HFFc6 (cell line): ENCODE results near the gene RBM47. TPM values are rescaled to one million over a fixed set of nuclear protein-coding genes. Genes with fewer than 3 reads are reported as not detected.

ENCODE experiments used
- DNase-seq: peaks from one replicate; pipeline ENCODE4 v3.0.0-alpha.2; 2018
- H3K27ac Mint-ChIP-seq: 2 replicates; pipeline ENCODE4 v1.8.0; 2020; ENCODE audit warnings: mild to moderate bottlenecking, mixed read lengths
- H3K27me3 Mint-ChIP-seq: 2 replicates; pipeline ENCODE4 v1.8.0; 2021; ENCODE audit warnings: mild to moderate bottlenecking, moderate library complexity, mixed read lengths; ENCODE audit not compliant: insufficient read depth
- H3K36me3 Mint-ChIP-seq: 2 replicates; pipeline ENCODE4 v1.8.0; 2021; ENCODE audit warnings: low read depth, mixed read lengths
- H3K4me1 Mint-ChIP-seq: 2 replicates; pipeline ENCODE4 v1.8.0; 2020; ENCODE audit warnings: low read depth, mixed read lengths
- H3K4me3 Mint-ChIP-seq: 2 replicates; pipeline ENCODE4 v1.8.0; 2020; ENCODE audit warnings: mild to moderate bottlenecking, moderate library complexity, mixed read lengths
- H3K9me3 Mint-ChIP-seq: 2 replicates; pipeline ENCODE4 v1.8.0; 2020; ENCODE audit warnings: mild to moderate bottlenecking, mixed read lengths
- total RNA-seq, 6 experiments: library from RNA; stranded (reverse); fragmentation: NEBNext Ultra II Directional; extraction: Animal tissue kit (Norgen Biotek cat#: 25700); gene quantifications; 2 replicates in 1 of 6; 3 replicates in 5 of 6; pipeline ENCODE4 v1.2.3, GENCODE V29; 2021
- TF ChIP-seq, protein P1 (sequence below): fragments of 200-600 bp; sonication (generic); IDR thresholded peaks from 2 replicates; pipeline ENCODE4 v1.5.0; 2021; ENCODE audit warnings: antibody characterized with exemption, mild to moderate bottlenecking

Gene RBM47
- total RNA-seq, 6 experiments from 2014 or later: 0.95 to 1.5 (median 1.4) TPM

DNA sequence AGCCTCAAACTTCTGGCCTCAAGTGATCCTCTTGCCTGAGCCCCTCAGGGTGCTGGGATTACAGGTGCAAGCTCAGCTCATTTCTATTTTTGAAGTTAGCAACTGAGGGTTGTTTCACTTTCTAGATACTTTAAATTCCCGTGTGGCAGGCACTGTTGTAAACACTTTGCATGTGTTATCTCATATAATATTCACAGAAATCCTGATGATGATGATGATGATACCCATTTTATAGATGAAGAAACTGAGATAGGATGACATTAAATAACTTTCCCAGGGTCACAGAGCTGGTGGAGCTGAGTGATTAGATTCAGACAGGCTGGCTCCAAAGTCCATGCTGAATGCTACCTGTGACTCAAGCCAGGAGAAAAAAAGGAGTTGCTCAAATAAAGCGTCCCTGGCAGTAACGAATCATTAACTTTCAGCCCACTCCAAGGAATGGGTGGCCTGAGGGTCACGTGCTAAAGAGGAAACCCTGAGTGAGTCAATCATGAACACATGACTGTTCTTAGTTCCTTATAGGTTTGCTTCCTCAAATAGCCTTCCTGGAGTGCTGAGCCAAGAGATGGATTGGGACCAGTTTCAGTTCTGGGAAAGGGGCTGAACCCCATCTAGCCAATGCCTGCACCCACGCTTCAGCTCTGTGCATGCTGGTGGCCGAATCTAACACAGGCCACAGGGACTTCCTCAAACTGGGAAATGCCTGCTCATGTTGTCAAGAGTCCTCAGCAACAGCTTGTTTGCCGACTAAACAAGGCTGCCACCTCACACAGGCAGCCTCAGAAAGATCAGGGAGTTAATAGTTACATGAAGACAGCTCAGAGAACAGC, 52.8 kb downstream of the RBM47 start:
- Mint-ChIP-seq H3K27ac (peak overlapping the region; percentile 98), H3K36me3 (no peaks in the 10 kb centered on the region), H3K4me1 (peaks cover 56% of the 10 kb centered on the region), H3K9me3 (no peaks in the 10 kb centered on the region), H3K27me3 (peaks cover 3% of the 10 kb centered on the region), H3K4me3 (peak overlapping the region; percentile 79)
- DNase-seq: peak; percentile 90
- TF ChIP-seq, protein P1, sequence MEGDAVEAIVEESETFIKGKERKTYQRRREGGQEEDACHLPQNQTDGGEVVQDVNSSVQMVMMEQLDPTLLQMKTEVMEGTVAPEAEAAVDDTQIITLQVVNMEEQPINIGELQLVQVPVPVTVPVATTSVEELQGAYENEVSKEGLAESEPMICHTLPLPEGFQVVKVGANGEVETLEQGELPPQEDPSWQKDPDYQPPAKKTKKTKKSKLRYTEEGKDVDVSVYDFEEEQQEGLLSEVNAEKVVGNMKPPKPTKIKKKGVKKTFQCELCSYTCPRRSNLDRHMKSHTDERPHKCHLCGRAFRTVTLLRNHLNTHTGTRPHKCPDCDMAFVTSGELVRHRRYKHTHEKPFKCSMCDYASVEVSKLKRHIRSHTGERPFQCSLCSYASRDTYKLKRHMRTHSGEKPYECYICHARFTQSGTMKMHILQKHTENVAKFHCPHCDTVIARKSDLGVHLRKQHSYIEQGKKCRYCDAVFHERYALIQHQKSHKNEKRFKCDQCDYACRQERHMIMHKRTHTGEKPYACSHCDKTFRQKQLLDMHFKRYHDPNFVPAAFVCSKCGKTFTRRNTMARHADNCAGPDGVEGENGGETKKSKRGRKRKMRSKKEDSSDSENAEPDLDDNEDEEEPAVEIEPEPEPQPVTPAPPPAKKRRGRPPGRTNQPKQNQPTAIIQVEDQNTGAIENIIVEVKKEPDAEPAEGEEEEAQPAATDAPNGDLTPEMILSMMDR: no peak

DNA sequence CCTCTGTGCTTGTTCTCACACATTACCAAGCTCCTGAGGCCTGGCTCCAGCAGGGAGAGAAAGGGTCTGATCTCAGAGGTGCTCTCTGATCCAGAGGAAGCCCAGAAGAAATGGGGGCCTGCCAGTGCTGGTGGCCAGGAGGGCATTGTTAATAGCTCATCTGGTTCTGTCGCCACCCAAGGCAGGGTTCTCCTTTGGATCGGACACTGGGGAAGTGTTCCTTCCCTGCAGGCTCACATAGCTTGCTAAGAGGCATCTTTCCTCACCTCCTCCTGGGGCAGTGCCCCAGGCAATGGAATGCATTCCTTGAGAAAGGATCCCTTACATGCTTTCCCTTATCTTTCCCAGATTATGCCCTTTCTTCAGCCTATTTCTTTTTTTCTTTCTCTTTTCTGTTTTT, 53.8 kb downstream of the RBM47 start:
- Mint-ChIP-seq H3K9me3 (no peaks in the 10 kb centered on the region), H3K27me3 (peaks cover 3% of the 10 kb centered on the region), H3K27ac (peak overlapping the region; percentile 98), H3K4me3 (no peak overlapping the region), H3K36me3 (no peaks in the 10 kb centered on the region), H3K4me1 (peaks cover 52% of the 10 kb centered on the region)
- TF ChIP-seq, protein P1: no peak
- DNase-seq: peak; percentile 20

DNA sequence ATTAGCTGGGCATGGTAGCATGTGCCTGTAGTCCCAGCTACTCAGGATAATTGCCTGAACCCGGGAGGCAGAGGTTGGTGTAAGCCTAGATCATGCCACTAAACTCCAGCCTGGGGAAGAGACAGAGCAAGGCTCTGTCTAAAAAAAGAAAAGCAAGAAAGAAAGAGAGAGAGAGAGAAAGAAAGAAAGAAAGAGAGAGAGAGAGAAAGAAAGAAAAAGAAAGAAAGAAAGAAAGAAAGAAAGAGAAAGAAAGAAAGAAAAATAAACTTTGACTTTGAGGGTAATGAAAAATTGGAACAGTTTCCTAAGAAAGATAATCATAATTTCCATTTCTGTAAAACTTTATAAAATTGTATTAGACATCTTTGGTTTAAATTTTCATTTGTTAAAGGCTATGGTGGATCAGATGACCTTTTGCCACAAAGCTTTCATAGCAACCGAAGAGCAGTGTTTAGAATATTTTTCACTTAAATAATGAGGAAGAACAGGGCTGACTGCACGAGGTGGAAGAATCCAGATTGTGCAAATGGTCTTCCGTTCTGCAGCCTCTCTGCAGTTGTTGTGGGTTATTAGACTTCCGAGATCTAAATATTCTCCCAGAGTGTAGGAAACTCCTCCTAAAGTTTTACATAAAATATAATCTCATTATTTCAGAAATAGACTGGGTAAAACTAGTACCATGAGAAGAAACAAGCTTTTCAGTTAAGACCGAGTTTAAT, 55.9 kb downstream of the RBM47 start:
- Mint-ChIP-seq H3K27ac (no peak overlapping the region), H3K4me3 (no peak overlapping the region), H3K4me1 (peaks cover 48% of the 10 kb centered on the region), H3K9me3 (no peaks in the 10 kb centered on the region), H3K36me3 (no peaks in the 10 kb centered on the region), H3K27me3 (no peaks in the 10 kb centered on the region; the same call in 1 of the 2 replicates)
- no peak for DNase-seq
- TF ChIP-seq, protein P1: no peak

DNA sequence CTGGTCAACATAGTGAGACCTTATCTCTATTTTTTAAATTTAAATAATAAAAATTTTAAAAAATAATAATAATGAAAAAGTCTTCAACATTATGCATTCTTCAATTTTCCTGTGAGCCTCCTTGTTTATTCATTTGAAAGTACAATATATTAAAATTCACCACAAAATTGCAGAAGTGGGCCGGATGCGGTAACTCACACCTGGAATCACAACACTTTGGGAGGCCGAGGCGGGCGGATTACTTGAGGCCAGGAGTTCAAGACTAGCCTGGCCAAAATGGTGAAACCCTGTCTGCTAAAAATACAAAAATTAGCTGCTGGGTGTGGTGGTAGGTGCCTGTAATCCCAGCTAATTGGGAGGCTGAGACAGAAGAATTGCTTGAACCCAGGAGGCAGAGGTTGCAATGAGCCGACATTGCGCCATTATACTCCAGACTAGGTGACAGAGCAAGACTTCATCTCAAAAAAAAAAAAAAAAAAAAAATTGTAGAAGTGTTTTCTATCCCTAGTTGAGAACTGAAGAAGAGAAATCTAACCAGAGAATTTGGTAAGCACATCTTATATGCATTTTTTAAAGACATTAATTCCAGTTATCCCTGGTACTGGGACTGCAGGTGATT, 56.9 kb downstream of the RBM47 start:
- H3K9me3 Mint-ChIP-seq: no peaks in the 10 kb centered on the region
- no peaks in the 10 kb centered on the region for H3K36me3 Mint-ChIP-seq
- no peak overlapping the region for H3K4me3 Mint-ChIP-seq
- H3K4me1 Mint-ChIP-seq: peaks cover 39% of the 10 kb centered on the region
- H3K27ac Mint-ChIP-seq: no peak overlapping the region
- no peaks in the 10 kb centered on the region; the same call in 1 of the 2 replicates for H3K27me3 Mint-ChIP-seq
- DNase-seq: no peak
- TF ChIP-seq, protein P1: no peak

DNA sequence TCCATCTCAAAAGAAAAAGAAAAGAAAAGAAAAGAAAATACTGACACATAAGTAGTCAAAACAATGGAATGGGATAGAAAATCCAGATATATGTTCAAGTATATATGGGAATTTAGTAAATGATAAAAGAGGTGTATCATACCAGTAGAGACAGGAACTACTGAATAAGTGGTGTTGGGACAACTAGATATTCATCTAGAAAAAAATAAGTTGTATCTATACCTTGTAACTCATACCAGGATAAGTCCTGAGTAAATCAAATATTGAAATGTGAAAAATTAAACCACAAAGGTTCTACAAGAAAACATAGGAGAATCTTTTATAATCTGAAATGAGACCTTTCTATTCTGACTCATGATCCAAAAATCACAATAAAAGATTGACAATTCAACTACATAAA, 58.5 kb downstream of the RBM47 start:
- H3K27me3 Mint-ChIP-seq: no peaks in the 10 kb centered on the region; the same call in 1 of the 2 replicates
- TF ChIP-seq, protein P1: no peak
- DNase-seq: no peak
- no peaks in the 10 kb centered on the region for H3K36me3 Mint-ChIP-seq
- H3K27ac Mint-ChIP-seq: peak overlapping the region; percentile 16; the same call in 1 of the 2 replicates
- H3K4me3 Mint-ChIP-seq: no peak overlapping the region
- no peaks in the 10 kb centered on the region for H3K9me3 Mint-ChIP-seq
- H3K4me1 Mint-ChIP-seq: peaks cover 23% of the 10 kb centered on the region
